Activated CD4-positive, alpha-beta memory T cell treated with anti-CD3 and anti-CD28 coated beads, Interleukin-2, amount 10 ng/mL, durations not matched to agents 7 days and 5 days (primary cell): Measurements from ENCODE around the gene MOBP. TPM values are rescaled to one million over a fixed set of nuclear protein-coding genes. Genes with fewer than 3 reads are reported as not detected.
"Not testable (repeated sequence)": the region's sequence is repeated elsewhere in the genome, so short reads cannot be mapped to it uniquely, and the experiment has no call there.

ENCODE experiments used
- CTCF ChIA-PET: fragments of 350-600 bp; sonication (Branson Sonifier 250); formaldehyde crosslinking; loops from one replicate; lab custom pipeline; 2021; ENCODE audit warnings: antibody characterized with exemption, inconsistent platforms; lab: Charles Lee
- POLR2A ChIA-PET: fragments of 350-600 bp; sonication (Branson Sonifier 250); formaldehyde crosslinking; loops from one replicate; lab custom pipeline; 2021; ENCODE audit warnings: antibody characterized with exemption; lab: Charles Lee
- DNase-seq: peaks from one replicate; pipeline ENCODE4 v3.0.0-alpha.2; 2020
- H3K27ac Mint-ChIP-seq: one replicate; pipeline ENCODE4 v1.8.0; 2021; ENCODE audit warnings: mild to moderate bottlenecking, mixed read lengths
- H3K27me3 Mint-ChIP-seq: one replicate; pipeline ENCODE4 v1.8.0; 2021; ENCODE audit warnings: mixed read lengths
- H3K36me3 Mint-ChIP-seq: one replicate; pipeline ENCODE4 v1.8.0; 2021; ENCODE audit warnings: low read depth, mixed read lengths
- H3K4me1 Mint-ChIP-seq: one replicate; pipeline ENCODE4 v1.8.0; 2021; ENCODE audit warnings: mixed read lengths
- H3K4me3 Mint-ChIP-seq: one replicate; pipeline ENCODE4 v1.8.0; 2021; ENCODE audit warnings: mild to moderate bottlenecking, mixed read lengths
- H3K9me3 Mint-ChIP-seq: one replicate; pipeline ENCODE4 v1.8.0; 2021; ENCODE audit warnings: mixed read lengths
- total RNA-seq, 2 experiments: library from RNA; stranded (reverse); gene quantifications; one replicate each; pipeline ENCODE4 v1.2.3, GENCODE V29; 2021

Gene MOBP
- total RNA-seq, 2 experiments from 2014 or later: not detected

DNA sequence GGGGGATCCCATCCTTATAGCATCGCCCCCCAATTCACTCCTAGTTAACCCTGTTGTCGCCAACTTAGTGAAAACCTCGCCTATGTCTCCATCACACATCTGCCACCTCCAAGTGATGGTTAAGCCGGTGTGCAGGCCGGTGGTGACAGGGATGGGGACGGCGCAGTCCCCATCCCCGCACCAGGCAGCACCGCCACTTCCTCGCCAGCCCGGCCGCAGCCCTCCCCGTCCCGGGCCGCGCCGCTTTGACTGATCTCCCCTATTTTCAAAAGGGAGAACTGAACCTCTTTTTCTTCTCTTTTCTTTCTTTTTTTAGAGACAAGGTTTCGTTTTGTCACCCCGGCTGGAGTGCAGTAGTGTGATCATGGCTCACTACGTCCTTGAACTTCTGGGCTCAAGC, 11.3 kb upstream of the MOBP start:
- CTCF ChIA-PET: no interaction called here
- POLR2A ChIA-PET: no interaction called here
- Mint-ChIP-seq H3K4me1 (no peaks in the 10 kb centered on the region), H3K9me3 (no peaks in the 10 kb centered on the region), H3K36me3 (no peaks in the 10 kb centered on the region), H3K27me3 (peaks cover 16% of the 10 kb centered on the region), H3K4me3 (no peak overlapping the region), H3K27ac (no peak overlapping the region)
- DNase-seq: no peak

DNA sequence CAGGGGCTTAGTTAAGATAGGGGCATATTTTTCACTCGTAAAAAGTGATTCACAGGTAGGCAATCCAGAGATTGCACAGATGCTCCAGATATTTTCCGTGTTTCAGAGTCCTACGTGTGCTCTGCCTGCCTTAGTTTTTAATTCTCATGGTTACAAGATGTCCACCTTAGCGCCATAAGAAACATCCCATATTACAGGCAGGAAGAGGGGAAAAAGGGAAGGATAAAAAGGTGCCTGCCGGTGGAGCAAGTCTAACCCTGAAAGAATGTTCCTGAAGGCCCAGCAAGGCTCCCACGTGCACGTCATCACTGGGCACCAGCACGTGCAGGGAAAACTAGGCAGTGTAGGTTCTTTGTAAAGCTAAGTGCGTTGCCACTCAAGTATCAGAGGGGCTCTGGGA, 10.1 kb upstream of the MOBP start:
- CTCF ChIA-PET: interaction anchor here (1.5 kb wide), 1 partner anchor 17 kb away, joined by 3 read pairs; no protein-coding TSS in a partner anchor
- no peak overlapping the region for H3K4me3 Mint-ChIP-seq

DNA sequence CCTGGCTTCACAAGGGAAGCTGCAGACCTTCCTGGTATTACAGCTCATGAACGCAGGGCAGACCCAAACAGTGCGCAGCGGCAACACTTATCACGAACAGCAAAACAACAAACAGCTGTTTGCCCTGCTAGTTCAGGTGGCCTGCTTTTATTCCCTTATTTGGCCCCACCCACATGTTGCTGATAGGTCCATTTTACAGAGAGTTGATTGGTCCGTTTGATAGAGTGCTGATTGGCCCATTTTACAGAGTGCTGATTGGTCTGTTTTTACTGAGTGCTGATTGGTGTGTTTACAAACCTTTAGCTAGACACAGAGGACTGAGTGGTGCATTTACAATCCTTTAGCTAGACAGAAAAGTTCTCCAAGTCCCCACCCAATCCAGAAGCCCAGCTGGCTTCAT, 8.9 kb upstream of the MOBP start:
- CTCF ChIA-PET: interaction anchor here (0.6 to 1.2 kb wide), 4 partner anchors 11 to 38 kb away, joined by 3 to 4 read pairs (median 3); no protein-coding TSS in a partner anchor
- H3K27ac Mint-ChIP-seq, DNase-seq, H3K4me3 Mint-ChIP-seq, POLR2A ChIA-PET, H3K9me3 Mint-ChIP-seq, H3K4me1 Mint-ChIP-seq, H3K36me3 Mint-ChIP-seq: not testable (repeated sequence)
- H3K27me3 Mint-ChIP-seq: peaks cover 17% of the 10 kb centered on the region

More for the DNA sequence above, 10.1 kb upstream of the MOBP start:
- Mint-ChIP-seq H3K4me1 (no peaks in the 10 kb centered on the region), H3K9me3 (no peaks in the 10 kb centered on the region), H3K27ac (no peak overlapping the region), H3K36me3 (no peaks in the 10 kb centered on the region), H3K27me3 (peaks cover 16% of the 10 kb centered on the region)
- POLR2A ChIA-PET: no interaction called here
- no peak for DNase-seq

DNA sequence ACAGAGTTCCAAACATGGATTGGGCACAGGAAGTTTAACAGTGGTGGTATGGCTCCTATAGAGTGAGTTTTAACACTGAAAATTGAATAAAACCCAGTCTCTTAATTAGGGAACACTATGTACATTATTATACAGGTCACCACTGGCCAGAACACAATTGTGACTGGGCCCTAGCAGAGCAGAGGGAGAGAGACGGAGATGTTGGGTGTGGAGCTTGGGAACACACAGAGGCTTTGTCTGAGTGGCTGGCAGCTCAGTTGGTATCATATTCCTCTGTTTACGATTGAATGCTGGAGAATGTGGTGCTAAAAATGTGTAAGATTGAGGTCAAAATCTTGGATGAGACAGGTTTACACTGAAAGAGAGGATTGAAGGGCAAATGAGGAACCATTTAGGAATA, 6.8 kb upstream of the MOBP start:
- CTCF ChIA-PET: interaction anchor here (0.8 to 1.2 kb wide), 2 partner anchors 13 to 44 kb away, joined by 3 to 5 read pairs; no protein-coding TSS in a partner anchor

DNA sequence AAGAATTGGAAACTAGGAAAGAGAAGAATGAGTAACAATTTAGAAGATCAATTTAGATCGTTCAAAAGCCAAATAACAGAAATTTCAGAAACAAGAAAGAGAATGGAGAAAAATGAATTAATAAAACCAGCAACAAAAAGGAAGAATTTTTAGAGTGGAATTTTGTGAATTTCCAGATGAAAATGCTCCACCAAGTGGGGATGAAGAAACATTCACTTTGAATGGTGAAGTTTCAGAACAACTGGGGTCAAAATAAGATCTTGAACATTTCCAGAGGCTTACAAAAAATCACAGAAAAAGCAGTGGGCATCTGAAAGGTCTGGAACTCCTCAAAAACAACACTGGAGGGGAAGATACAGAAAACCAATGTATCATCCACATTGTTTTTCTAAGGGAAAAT, 4.2 kb upstream of the MOBP start:
- ChIA-PET POLR2A (no interaction called here), CTCF (no interaction called here)
- peaks cover 28% of the 10 kb centered on the region for H3K27me3 Mint-ChIP-seq
- no peak for DNase-seq
- no peak overlapping the region for H3K27ac Mint-ChIP-seq
- H3K4me1 Mint-ChIP-seq: no peaks in the 10 kb centered on the region
- H3K36me3 Mint-ChIP-seq: no peaks in the 10 kb centered on the region
- H3K4me3 Mint-ChIP-seq: no peak overlapping the region
- H3K9me3 Mint-ChIP-seq: no peaks in the 10 kb centered on the region

More for the DNA sequence above, 6.8 kb upstream of the MOBP start:
- H3K9me3 Mint-ChIP-seq: no peaks in the 10 kb centered on the region
- no peak for DNase-seq
- H3K4me3 Mint-ChIP-seq: no peak overlapping the region
- no peaks in the 10 kb centered on the region for H3K4me1 Mint-ChIP-seq
- H3K27me3 Mint-ChIP-seq: peaks cover 18% of the 10 kb centered on the region
- POLR2A ChIA-PET: no interaction called here
- H3K36me3 Mint-ChIP-seq: no peaks in the 10 kb centered on the region
- no peak overlapping the region for H3K27ac Mint-ChIP-seq

DNA sequence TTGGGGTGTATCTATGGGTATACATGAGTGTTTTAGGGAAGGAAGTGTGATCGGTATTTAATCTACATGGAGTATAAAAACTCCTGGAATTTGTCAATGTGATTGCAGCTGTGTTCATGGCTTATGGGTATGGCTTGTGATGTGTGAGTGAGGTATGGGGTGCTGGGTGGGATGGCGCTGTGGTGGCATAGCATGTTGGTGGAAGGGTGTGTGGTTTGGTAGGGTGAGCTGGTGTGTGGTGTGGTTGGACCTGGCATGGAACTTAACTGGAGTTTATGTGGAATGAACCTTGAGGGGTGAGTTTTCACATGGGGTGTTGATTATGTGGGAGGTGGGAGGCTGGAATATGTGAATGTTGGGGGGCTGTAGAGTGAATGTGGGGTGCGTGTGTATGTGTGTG, 492 bp upstream of the MOBP start:
- Mint-ChIP-seq H3K36me3 (no peaks in the 10 kb centered on the region), H3K27me3 (peaks cover 35% of the 10 kb centered on the region), H3K4me1 (no peaks in the 10 kb centered on the region), H3K4me3 (no peak overlapping the region), H3K9me3 (no peaks in the 10 kb centered on the region), H3K27ac (no peak overlapping the region)
- ChIA-PET CTCF (interaction anchor here (0.9 kb wide), 1 partner anchor 32 kb away, joined by 4 read pairs; no protein-coding TSS in a partner anchor), POLR2A (no interaction called here)
- no peak for DNase-seq

DNA sequence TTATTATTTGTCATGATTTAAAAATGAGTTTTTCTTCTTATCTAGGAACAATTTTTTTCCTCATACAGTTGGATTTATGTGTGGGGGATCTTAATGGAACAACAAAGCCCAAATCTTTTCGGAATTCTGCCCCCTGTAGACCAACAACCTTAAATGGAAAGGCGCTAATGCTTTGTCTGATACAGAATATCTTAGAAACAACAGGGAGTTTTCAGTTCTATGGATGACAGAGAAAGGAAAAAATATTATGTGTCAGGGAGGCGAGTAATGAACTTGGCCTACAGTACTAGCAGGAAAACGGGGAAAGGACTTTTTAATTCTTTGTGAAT, 592 bp downstream of the MOBP start:
- Mint-ChIP-seq H3K27ac (no peak overlapping the region), H3K36me3 (no peaks in the 10 kb centered on the region), H3K4me3 (no peak overlapping the region), H3K27me3 (peaks cover 34% of the 10 kb centered on the region), H3K4me1 (no peaks in the 10 kb centered on the region), H3K9me3 (no peaks in the 10 kb centered on the region)
- no peak for DNase-seq
- CTCF ChIA-PET: no interaction called here
- POLR2A ChIA-PET: no interaction called here

DNA sequence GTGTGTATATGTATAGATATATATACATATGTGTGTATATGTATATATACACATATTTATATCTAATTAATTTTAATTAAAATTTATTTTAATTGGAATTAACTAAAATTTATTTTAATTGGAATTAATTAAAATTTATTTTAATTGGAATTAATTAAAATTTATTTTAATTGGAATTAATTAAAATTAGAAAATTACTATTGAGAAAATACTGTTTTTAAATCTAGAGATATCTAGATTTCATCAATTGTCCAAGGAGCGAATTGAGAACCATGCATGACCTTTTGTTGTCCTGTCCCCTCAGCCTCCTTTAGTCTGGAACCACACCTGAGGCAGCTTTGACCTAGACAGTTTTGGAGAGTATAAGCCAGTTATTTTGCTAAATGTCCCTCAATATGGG, 1.8 kb downstream of the MOBP start:
- H3K27ac Mint-ChIP-seq: no peak overlapping the region
- H3K4me1 Mint-ChIP-seq: no peaks in the 10 kb centered on the region
- H3K4me3 Mint-ChIP-seq: no peak overlapping the region
- no peaks in the 10 kb centered on the region for H3K9me3 Mint-ChIP-seq
- peaks cover 38% of the 10 kb centered on the region for H3K27me3 Mint-ChIP-seq
- H3K36me3 Mint-ChIP-seq: no peaks in the 10 kb centered on the region
- CTCF ChIA-PET: interaction anchor here (2.2 kb wide), 1 partner anchor 29 kb away, joined by 8 read pairs; no protein-coding TSS in a partner anchor
- DNase-seq: no peak
- POLR2A ChIA-PET: no interaction called here

DNA sequence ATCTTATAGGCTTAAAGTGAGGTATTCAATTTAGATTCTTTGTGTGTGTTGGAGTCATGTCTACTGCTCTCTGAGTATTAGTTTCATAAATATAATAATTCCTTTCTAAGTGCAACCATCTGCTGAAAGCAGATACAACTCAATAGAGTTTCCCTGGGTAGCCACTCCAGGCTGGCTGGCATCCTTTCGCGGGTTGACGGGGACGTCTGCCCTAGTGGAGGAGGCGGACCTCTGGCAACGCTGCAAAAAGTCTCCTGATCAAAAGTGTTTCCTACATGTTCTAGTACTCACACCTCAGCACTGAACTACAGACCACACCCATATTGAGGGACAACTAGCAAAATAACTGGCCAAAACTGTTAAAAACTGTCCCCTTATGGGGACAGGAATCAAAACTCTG, 2.5 kb downstream of the MOBP start:
- Mint-ChIP-seq H3K4me1 (no peaks in the 10 kb centered on the region), H3K27me3 (peaks cover 40% of the 10 kb centered on the region), H3K4me3 (no peak overlapping the region), H3K9me3 (no peaks in the 10 kb centered on the region), H3K27ac (no peak overlapping the region), H3K36me3 (no peaks in the 10 kb centered on the region)
- CTCF ChIA-PET: interaction anchor here (2.2 kb wide), 1 partner anchor 29 kb away, joined by 8 read pairs; no protein-coding TSS in a partner anchor
- DNase-seq: no peak
- POLR2A ChIA-PET: no interaction called here

DNA sequence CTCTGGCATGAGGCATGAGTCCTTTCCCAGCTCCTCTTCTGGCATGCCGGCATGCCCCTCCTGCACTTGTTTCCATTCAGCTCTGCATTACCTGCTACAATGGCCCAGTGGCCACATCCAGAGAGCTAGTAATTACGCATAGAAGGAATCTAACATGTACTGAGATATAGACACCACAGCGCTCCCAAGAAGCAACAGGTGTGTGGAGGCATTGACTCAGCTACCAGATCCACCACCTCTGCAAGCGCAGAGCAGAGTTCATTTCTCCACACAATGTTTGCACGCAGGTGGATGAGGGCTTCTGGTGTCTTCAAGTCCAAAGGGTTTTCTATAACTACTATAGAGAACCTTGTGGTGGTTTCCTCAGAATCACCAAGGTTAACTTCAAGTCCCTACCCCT, 4.2 kb downstream of the MOBP start:
- Mint-ChIP-seq H3K27ac (no peak overlapping the region), H3K27me3 (peaks cover 33% of the 10 kb centered on the region), H3K36me3 (no peaks in the 10 kb centered on the region), H3K9me3 (no peaks in the 10 kb centered on the region), H3K4me1 (no peaks in the 10 kb centered on the region), H3K4me3 (no peak overlapping the region)
- ChIA-PET POLR2A (no interaction called here), CTCF (no interaction called here)
- no peak for DNase-seq

DNA sequence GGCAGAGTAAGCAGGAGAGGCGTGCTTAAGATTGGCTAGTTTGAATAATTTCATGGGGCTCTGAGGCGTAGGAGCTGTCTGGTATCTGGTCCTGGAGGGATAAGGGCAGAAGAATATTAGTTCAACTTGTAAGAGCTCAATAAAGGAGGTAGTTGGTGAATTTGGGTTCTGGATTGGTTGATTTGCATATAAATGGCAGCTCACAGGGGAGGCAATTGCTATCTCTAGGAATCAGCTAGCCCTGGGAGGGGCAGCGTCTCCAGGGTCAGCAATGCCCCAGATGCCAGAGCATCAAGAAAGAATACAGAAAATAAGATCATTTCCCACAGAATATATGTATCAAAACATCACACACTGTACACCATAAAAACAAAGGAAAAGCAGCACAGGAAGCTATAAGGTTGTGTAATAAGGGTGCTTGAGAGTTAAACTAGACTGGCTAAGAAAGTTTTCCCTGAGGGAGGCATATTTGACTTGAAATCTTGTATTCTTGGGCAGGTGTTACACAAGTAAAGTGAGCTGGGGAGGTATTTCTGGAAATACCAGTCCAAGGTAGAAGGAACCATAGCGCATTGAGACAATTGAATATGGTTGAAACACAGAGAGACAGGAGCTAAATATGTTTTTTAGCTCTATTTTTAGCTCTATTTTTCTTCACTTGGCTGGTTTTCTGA, 6.1 kb downstream of the MOBP start:
- DNase-seq: no peak
- ChIA-PET CTCF (no interaction called here), POLR2A (no interaction called here)
- Mint-ChIP-seq H3K27ac (no peak overlapping the region), H3K4me1 (no peaks in the 10 kb centered on the region), H3K36me3 (no peaks in the 10 kb centered on the region), H3K4me3 (no peak overlapping the region), H3K9me3 (no peaks in the 10 kb centered on the region), H3K27me3 (peaks cover 29% of the 10 kb centered on the region)

DNA sequence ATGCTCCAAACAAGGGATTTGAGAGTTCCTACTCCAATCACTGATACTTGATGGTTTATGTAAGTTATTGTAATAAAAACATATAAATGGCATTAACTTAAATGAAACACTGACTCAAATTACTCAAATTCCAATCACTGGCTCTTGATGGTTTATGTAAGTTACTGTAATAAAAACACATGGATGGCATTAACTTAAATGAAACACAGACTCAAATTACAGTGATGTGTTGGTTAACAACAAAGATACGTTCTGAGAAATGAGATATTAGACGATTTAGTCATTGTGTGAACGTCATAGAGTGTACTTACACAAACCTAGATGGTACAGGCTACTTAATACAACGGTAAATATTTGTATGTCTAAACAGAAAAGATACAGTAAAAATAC, 6.6 kb downstream of the MOBP start:
- Mint-ChIP-seq H3K4me3 (no peak overlapping the region), H3K27me3 (peaks cover 29% of the 10 kb centered on the region), H3K9me3 (no peaks in the 10 kb centered on the region), H3K4me1 (no peaks in the 10 kb centered on the region), H3K27ac (no peak overlapping the region), H3K36me3 (no peaks in the 10 kb centered on the region)
- ChIA-PET POLR2A (no interaction called here), CTCF (no interaction called here)
- no peak for DNase-seq

DNA sequence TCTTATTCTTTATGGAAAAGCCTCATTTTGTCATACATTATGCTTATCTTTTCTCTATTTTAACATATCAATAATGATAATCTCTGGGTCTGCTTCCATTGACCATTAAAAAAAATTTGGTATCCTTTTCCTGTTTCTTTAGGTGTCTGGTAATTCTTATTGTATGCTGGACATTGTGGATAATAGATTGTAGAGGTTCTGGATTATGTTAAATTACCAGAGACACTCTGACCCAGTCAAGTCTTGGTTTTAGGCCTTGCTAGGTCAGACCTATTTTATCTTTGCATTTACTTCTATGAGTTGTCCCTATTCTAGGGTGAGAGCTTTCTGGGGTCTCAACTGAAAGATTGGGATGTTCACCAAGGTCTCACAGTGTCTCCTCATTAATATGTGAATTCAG, 9.3 kb downstream of the MOBP start:
- H3K4me3 Mint-ChIP-seq: no peak overlapping the region
- CTCF ChIA-PET: no interaction called here
- no peaks in the 10 kb centered on the region for H3K9me3 Mint-ChIP-seq
- no peaks in the 10 kb centered on the region for H3K4me1 Mint-ChIP-seq
- H3K27me3 Mint-ChIP-seq: peaks cover 20% of the 10 kb centered on the region
- DNase-seq: no peak
- POLR2A ChIA-PET: no interaction called here
- H3K27ac Mint-ChIP-seq: no peak overlapping the region
- H3K36me3 Mint-ChIP-seq: no peaks in the 10 kb centered on the region

DNA sequence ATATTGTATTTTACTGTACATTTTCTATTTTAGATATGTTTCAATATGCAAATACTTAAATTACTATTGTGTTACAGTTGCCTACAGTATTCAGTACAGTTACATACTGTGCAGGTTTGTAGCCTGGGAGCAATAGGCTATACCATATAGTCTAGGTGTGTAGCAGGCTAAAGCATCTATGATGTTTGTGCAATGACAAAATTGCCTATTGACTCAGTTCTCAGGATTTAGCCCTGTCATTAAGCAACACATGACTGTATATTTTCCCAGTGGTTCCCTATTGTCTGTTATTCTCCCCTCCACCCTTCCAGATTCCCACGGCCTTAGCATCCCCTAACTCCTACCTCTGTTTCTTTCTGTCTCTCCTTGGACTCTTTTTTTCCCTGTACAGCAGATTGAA, 10.7 kb downstream of the MOBP start:
- Mint-ChIP-seq H3K36me3 (no peaks in the 10 kb centered on the region), H3K27me3 (peaks cover 14% of the 10 kb centered on the region), H3K4me1 (no peaks in the 10 kb centered on the region), H3K4me3 (no peak overlapping the region), H3K27ac (no peak overlapping the region), H3K9me3 (no peaks in the 10 kb centered on the region)
- no peak for DNase-seq
- POLR2A ChIA-PET: no interaction called here
- CTCF ChIA-PET: interaction anchor here (1.0 kb wide), 1 partner anchor 30 kb away, joined by 3 read pairs; no protein-coding TSS in a partner anchor
